Muscle of arm (tissue), 12 donors: Measurements from ENCODE around the gene CSTPP1. TPM values are rescaled to one million over a fixed set of nuclear protein-coding genes. Genes with fewer than 3 reads are reported as not detected.
"Not testable (repeated sequence)": the region's sequence is repeated elsewhere in the genome, so short reads cannot be mapped to it uniquely, and the experiment has no call there.

Experiments used
- DNase-seq: peaks from one replicate; pipeline ENCODE4 v3.0.0-alpha.2; 2013
- polyA plus RNA-seq, 12 donors: library from polyadenylated mRNA; unstranded; fragments of 120-200 nt; gene quantifications; one replicate each; pipeline ENCODE4 v1.2.1, GENCODE V29; 2013; ENCODE audit not compliant: insufficient read length in 12 of 12

Gene CSTPP1
- polyA plus RNA-seq, 12 donors: 18.6 to 33.6 (median 21.6) TPM; not detected in 1

GRCh38 chr11:47034091-47034490 is 97.5 kb downstream of the CSTPP1 start:
- DNase-seq: no peak

- no peak for DNase-seq
These were observed 98.5 kb downstream of the CSTPP1 start for GRCh38 chr11:47035108-47035507.

GRCh38 chr11:47044119-47044518 is 107.6 kb downstream of the CSTPP1 start:
- no peak for DNase-seq

GRCh38 chr11:47047972-47048371 is 111.4 kb downstream of the CSTPP1 start:
- no peak for DNase-seq

GRCh38 chr11:47050284-47050683 is 113.7 kb downstream of the CSTPP1 start:
- no peak for DNase-seq

- DNase-seq: peak; percentile 70
These were observed 114.7 kb downstream of the CSTPP1 start for GRCh38 chr11:47051217-47051616.

- DNase-seq: no peak
These were observed 115.6 kb downstream of the CSTPP1 start for GRCh38 chr11:47052165-47052564.

GRCh38 chr11:47052576-47052975 is 116.0 kb downstream of the CSTPP1 start:
- DNase-seq: no peak

- no peak for DNase-seq
These were observed 119.0 kb downstream of the CSTPP1 start for GRCh38 chr11:47055534-47055933.

GRCh38 chr11:47056261-47056915 is 119.8 kb downstream of the CSTPP1 start:
- DNase-seq: no peak

- no peak for DNase-seq
These were observed 120.8 kb downstream of the CSTPP1 start for GRCh38 chr11:47057365-47057764.

- DNase-seq: no peak
These were observed 124.2 kb downstream of the CSTPP1 start for GRCh38 chr11:47060807-47061206.

GRCh38 chr11:47061429-47062178 is 125.0 kb downstream of the CSTPP1 start:
- DNase-seq: no peak

- no peak for DNase-seq
These were observed 126.2 kb downstream of the CSTPP1 start for GRCh38 chr11:47062736-47063135.

- no peak for DNase-seq
These were observed 130.8 kb downstream of the CSTPP1 start for GRCh38 chr11:47067401-47067800.

- no peak for DNase-seq
These were observed 134.2 kb downstream of the CSTPP1 start for GRCh38 chr11:47070769-47071168.

- no peak for DNase-seq
These were observed 134.8 kb downstream of the CSTPP1 start for GRCh38 chr11:47071341-47071740.

- DNase-seq: peak; percentile 74
These were observed 135.3 kb downstream of the CSTPP1 start for GRCh38 chr11:47071791-47072261.

GRCh38 chr11:47078751-47079521 is 142.4 kb downstream of the CSTPP1 start:
- DNase-seq: no peak

- DNase-seq: not testable (repeated sequence)
These were observed 144.2 kb downstream of the CSTPP1 start for GRCh38 chr11:47080775-47081174.

GRCh38 chr11:47083913-47084312 is 147.4 kb downstream of the CSTPP1 start:
- DNase-seq: no peak

- DNase-seq: no peak
These were observed 151.2 kb downstream of the CSTPP1 start for GRCh38 chr11:47087801-47088200.

- no peak for DNase-seq
These were observed 157.0 kb downstream of the CSTPP1 start for GRCh38 chr11:47093541-47093940.
